ENCODE data around the gene PPP2R1B. TPM values are rescaled to one million over a fixed set of nuclear protein-coding genes. Genes with fewer than 3 reads are reported as not detected.

PPP2R1B gene
- total and polyA plus RNA-seq, 4 donors: 33.2 to 316 (median 52.5) TPM

- H3K27ac ChIP-seq (ENCODE audit: low read depth in 1 of 2, low read length in 2 of 2): no peak overlapping the region
- 92% methylated on average over 3 of the region's 3 CpGs for WGBS
- peaks cover 0 to 41% (median 22%) of the 10 kb centered on the region in 4 donors for H3K4me1 ChIP-seq (ENCODE audit: control insufficient read depth in 4 of 4, insufficient read depth in 4 of 4, low read length in 3 of 4)
- peak overlapping the region in 1 of 2 donors; percentile 100 for H3K9ac ChIP-seq (ENCODE audit: low read depth in 1 of 2, low read length in 2 of 2)
- no peak for DNase-seq (ENCODE audit: low spot score)
- H3K36me3 ChIP-seq (ENCODE audit: control insufficient read depth in 4 of 4, insufficient read depth in 3 of 4, low read depth in 1 of 4, low read length in 3 of 4): peaks cover 5 to 44% (median 37%) of the 10 kb centered on the region in 4 donors
- no peak for TF ChIP-seq FOXA1 (IDR thresholded peaks at IDR 0.05)
- TF ChIP-seq RAD21 (IDR thresholded peaks at IDR 0.05): peak; percentile 23 to 25
- H3K4me3 ChIP-seq (ENCODE audit: low read depth in 1 of 3, low read length in 3 of 3): no peak overlapping the region
- H3K27me3 ChIP-seq (ENCODE audit: control insufficient read depth in 4 of 4, insufficient read depth in 4 of 4, low read length in 3 of 4): no peaks in the 10 kb centered on the region
- no peaks in the 10 kb centered on the region for H3K9me3 ChIP-seq (ENCODE audit: control insufficient read depth in 4 of 4, low read length in 3 of 4)
These were observed 3.1 kb downstream of the PPP2R1B start for GRCh38 chr11:111762981-111763643.

- H3K36me3 ChIP-seq (ENCODE audit: control insufficient read depth in 4 of 4, insufficient read depth in 3 of 4, low read depth in 1 of 4, low read length in 3 of 4): peaks cover 5 to 44% (median 39%) of the 10 kb centered on the region in 4 donors
- TF ChIP-seq EGR1 (IDR thresholded peaks at IDR 0.05; ENCODE audit: low read depth in 2 of 2) (no peak), TAF1 (conservative IDR thresholded peaks at IDR 0.05) (no peak), YY1 (IDR thresholded peaks at IDR 0.05) (no peak), NR2F2 (IDR thresholded peaks at IDR 0.05) (no peak), JUND (IDR thresholded peaks at IDR 0.05) (no peak), GABPA (IDR thresholded peaks at IDR 0.05 in 1 of 2, conservative IDR thresholded peaks at IDR 0.05 in 1 of 2) (no peak), ATF3 (IDR thresholded peaks at IDR 0.05) (no peak), CTCF (IDR thresholded peaks at IDR 0.05; ENCODE audit: low read depth, low read length, missing input control) (no peak), RXRA (IDR thresholded peaks at IDR 0.05) (no peak), MAX (IDR thresholded peaks at IDR 0.05) (no peak), FOXA2 (IDR thresholded peaks at IDR 0.05) (no peak), FOXA1 (IDR thresholded peaks at IDR 0.05) (no peak), REST (IDR thresholded peaks at IDR 0.05) (no peak), SP1 (IDR thresholded peaks at IDR 0.05) (no peak), HNF4A (conservative IDR thresholded peaks at IDR 0.05) (no peak), ZBTB33 (IDR thresholded peaks at IDR 0.05) (no peak)
- H3K27ac ChIP-seq (ENCODE audit: low read depth in 1 of 2, low read length in 2 of 2): no peak overlapping the region
- H3K9ac ChIP-seq (ENCODE audit: low read depth in 1 of 2, low read length in 2 of 2): no peak overlapping the region
- H3K9me3 ChIP-seq (ENCODE audit: control insufficient read depth in 4 of 4, low read length in 3 of 4): no peaks in the 10 kb centered on the region
- WGBS: 98% methylated on average over 5 of the region's 5 CpGs
- H3K4me3 ChIP-seq (ENCODE audit: low read depth in 1 of 3, low read length in 3 of 3): no peak overlapping the region
- no peak for DNase-seq (ENCODE audit: low spot score)
- peaks cover 0 to 41% (median 22%) of the 10 kb centered on the region in 4 donors for H3K4me1 ChIP-seq (ENCODE audit: control insufficient read depth in 4 of 4, insufficient read depth in 4 of 4, low read length in 3 of 4)
- H3K27me3 ChIP-seq (ENCODE audit: control insufficient read depth in 4 of 4, insufficient read depth in 4 of 4, low read length in 3 of 4): no peaks in the 10 kb centered on the region
These were observed 3.7 kb downstream of the PPP2R1B start for GRCh38 chr11:111762526-111762925.

Data from liver (tissue), 9 donors.